ENCODE data around the gene CD82.
"Not testable (repeated sequence)": the region's sequence is repeated elsewhere in the genome, so short reads cannot be mapped to it uniquely, and the experiment has no call there.

CD82 gene

DNA sequence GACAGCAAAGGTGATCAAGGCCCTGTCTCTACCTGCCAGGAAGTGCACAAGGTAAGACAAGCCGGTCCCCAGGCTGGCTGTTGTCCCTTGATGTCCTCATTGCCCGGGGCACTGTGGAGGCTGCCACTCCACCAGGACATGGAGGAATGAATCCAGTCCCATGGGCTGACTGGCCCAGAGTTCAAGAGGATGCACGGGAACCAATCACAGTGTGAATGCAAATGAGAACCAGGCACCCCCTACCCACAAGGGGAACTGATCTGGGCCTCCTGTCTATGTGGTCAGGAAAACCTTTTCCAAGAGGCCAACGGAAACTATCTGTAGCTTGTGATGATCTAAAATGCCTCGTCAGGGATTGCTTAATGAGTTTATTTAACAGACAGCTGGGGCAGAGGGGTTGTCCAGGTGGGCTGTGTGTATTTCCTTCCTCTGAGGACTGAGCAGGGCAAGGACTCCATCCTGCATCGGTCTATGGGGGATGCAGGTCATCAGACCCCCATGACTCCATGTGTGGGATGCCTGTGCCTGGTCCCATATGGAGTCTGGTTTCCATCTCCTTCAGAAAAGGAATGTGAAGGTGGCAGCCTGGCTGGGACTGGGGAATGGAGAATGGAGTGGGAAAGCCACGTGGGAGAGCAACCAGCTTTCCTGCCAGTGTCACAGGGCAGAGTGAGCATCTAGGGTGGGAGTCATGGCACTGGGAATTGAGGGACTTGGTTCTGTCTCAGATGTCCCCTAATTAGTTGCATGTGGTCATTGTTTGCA is 60.5 kb downstream of the CD82 start:
- peak in 5 of 10 donors; percentile 0 to 52 (median 13) for DNase-seq
- intact Hi-C loops (cut with DNase I): loop anchor here (10.0 kb wide), 1 partner anchor 479 kb away; no protein-coding TSS in a partner anchor

DNA sequence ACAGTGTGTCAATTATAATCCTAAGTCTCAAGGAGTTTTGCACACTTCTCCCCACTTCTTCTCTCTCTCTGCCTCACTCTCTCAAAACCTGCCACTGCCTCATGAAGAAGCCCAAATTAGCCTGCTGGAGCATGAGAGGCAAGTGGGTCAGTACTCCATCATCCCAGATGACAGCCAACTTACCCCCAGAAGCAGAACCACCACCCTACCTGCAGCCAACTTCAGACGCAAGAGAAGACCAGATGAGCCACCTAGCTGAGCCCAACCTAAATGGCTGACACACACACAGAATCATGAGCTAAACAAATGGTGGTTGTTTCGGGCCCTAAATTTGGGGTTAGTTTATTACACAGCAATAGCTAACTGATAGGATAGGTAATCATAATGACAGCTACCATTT is 61.2 kb downstream of the CD82 start:
- intact Hi-C loops (cut with DNase I): loop anchor here (10.0 kb wide), 1 partner anchor 478 kb away; no protein-coding TSS in a partner anchor

DNA sequence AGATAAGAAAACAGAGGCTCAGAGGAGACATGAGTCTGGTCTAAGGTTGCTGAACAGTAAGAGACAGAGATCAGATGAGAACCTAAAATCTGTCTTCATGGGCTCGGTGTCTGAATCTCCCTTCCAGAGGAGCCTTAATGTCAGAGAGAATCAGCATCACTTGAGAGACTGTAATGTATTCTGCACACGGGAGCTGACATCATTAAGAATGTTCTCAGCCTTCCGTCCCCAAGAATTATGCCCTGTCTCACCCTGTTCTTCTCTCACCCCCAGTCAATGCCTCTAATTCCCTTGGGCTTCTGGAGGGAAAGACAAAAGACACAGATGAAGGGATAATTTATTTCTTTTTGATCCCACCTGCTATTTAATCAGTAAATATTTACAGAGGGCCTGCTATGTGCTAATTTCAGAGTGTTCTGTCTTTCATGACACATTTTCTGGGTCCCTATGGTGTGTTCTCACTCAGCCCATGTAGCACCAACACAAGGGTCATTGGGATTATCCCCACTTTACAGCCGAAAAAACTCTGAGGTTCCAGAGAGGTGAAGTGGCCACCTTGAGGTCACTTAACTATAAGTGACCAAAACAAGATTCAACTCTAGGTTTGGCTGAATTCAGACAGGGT is 61.8 kb downstream of the CD82 start:
- intact Hi-C loops (cut with DNase I): loop anchor here (10.0 kb wide), 1 partner anchor 478 kb away; no protein-coding TSS in a partner anchor
- peak in 1 of 10 donors; percentile 5 for DNase-seq

More for the DNA sequence above, 61.2 kb downstream of the CD82 start:
- DNase-seq: peak in 2 of 10 donors; percentile 4 to 21

DNA sequence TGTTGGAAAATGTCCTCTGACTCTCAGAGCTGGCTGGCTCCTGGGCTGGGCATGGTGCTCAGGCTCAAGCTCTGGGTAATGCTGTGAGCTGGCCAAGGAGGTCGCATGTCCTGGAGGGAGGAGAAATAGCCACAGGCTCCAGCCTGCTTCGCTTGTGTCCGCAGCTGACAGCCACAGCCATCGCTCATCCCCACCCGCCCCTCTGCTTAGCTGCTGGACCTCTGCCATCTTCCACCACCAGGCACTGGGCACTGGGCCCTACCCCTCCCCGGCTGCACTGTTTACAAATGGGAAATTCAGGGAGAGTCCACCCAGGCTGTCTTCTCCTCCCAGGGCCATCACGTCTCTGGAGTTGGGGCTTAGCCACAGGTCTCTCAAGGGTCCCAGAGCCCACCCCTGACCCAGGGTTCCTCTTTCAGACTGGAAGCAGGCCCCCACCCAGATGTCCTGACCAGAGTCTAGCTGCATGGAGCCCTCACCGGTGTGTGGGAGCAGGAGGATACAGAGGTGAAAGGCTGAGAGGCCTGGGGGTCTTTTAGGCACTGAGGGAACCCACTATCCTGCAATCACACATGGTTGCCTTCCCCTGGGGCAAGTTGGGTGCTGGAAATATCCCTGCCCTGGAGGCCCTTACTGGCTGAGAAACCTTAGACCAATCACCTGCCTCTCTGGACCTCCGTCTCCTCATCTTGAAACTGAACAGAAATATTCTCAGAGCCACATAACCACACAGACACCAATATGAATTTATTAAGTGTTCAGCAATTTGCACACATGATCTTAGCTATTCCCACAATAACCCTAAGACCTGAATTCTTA is 62.7 kb downstream of the CD82 start:
- intact Hi-C loops (cut with DNase I): loop anchor here (10.0 kb wide), 1 partner anchor 477 kb away; no protein-coding TSS in a partner anchor
- peak; percentile 85 to 98 (median 92) for DNase-seq

DNA sequence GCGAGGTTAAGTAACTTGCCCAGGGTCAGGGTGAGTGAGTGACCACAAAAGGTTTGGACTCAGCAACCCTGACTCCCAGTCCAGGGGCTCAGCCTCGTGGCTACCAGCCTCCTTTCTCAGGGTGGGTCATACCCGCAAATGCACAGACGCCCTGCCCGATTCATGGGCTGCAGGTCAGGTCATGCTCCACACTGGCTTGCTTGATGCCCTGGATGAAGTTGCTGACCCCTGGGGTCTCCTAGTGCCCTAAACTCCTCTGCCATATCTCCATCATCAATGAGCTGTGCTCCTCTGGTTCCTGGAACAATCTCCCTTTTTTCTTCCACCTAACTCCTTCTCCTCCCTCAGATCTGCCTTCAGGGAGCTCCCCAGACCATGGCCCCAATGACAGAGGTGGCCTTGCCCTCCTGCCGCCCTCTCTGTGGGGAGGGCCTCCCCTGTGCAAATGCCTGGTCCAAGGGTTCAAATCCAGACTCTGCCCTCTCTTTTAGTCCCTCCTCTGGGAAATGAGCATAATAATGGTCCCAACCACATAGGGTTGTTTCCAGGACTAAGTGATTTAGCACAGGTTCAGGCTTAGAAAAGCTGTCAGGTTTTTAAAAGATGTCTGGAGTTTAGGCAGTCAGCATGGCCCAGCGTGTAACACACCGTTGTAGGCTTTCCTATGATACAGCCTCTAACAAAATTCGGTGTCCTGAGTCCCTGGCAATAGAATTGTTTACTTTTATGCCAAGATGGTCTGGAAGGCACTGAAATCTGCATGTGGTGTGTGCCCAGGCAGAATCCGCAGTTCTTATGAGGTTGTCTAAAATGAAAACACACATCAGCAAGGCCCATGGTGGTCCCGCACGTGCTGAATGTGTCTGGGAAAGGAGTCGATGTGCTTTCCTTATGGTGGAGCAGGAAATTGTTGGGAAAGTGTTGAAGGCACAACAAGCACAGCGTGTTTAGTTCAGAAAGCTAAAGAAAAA is 63.6 kb downstream of the CD82 start:
- peak in 5 of 10 donors; percentile 1 to 53 (median 13) for DNase-seq
- intact Hi-C loops (cut with DNase I): loop anchor here (10.0 kb wide), 1 partner anchor 476 kb away; no protein-coding TSS in a partner anchor

DNA sequence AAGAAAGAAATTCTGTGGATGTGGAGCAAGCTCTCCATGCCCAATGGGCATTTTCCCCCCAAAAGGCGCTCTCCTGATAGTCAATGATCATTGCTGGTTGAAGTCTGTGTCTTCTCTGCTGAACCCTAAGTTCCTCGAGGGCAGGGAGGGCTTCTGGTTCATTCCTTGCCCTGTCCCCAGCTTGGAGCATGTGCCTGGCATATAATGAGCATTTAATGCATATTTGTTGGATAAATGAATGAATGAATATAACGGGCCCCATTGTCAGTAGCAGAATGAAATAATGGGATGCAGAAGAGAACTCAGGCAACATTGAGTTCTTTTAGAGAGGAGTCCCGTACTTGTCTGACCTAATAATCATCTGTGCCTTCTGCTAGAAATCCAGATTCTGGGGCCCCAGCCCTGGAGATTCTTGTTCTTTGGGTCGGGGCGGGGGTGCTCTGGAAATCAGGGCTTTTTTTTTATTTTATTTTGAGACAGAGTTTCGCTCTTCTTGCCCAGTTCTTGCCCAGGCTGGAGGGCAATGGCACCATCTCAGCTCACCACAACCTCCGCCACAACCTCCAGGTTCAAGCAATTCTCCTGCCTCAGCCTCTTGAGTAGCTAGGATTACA is 64.4 kb downstream of the CD82 start:
- peak in 5 of 10 donors; percentile 4 to 75 (median 39) for DNase-seq
- intact Hi-C loops (cut with DNase I): loop anchor here (10.0 kb wide), 1 partner anchor 475 kb away; no protein-coding TSS in a partner anchor

DNA sequence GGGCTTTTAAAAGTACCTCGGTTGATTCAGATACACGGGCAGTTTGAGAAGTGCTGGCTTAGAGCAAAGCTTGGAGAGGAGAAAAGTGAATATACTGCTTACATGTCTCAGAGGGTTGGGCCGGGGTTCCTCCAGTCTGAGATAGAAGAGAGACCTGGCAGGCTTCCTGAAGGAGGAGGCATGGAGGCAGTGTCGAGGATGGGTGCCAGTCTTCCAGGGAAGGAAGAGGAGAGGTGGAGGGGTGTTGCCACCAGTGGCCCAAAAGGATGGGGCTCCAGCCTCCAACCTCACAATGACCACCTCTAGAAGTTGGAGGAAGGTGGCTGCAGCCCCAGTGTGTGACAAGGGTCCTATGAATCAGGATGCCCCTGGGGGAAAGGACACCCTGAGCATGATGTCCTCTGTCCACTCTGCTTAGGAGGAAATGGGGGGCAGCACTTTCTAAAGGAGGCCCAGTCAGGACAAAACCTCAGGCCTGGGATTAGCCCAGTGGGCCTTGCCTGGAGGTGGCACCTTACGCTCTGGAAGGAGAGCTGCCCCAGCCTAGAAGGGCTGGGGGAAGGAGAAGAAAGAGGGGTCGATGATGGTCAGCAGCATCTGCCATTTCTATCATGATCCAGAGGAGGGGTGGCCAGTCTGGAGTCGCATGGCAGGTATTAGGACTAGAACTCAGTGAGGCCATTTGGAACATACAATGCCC is 65.2 kb downstream of the CD82 start:
- DNase-seq: peak in 4 of 10 donors; percentile 0 to 55 (median 14)
- intact Hi-C loops (cut with DNase I): no loop called here

DNA sequence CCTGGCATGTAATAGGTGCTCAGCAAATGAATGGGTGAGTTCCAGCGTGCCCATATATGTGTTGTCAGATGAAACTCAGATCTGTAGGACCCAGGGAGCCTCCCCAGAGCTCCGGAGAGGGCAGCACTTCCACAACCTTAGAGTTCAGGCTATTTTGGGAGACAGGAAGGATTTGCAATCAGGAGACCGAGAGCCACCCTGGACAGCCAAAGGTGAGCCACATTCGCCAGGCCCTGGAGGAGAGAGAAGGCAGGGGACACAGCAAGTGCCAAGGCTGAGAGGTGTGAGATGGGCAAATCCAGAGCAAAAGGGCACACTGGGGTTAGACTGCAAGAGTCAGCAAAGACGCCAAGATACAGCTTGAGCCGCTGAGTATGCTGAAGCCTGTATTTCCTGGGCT is 66.4 kb downstream of the CD82 start:
- DNase-seq: peak in 3 of 10 donors; percentile 0 to 23 (median 8)
- intact Hi-C loops (cut with DNase I): no loop called here

DNA sequence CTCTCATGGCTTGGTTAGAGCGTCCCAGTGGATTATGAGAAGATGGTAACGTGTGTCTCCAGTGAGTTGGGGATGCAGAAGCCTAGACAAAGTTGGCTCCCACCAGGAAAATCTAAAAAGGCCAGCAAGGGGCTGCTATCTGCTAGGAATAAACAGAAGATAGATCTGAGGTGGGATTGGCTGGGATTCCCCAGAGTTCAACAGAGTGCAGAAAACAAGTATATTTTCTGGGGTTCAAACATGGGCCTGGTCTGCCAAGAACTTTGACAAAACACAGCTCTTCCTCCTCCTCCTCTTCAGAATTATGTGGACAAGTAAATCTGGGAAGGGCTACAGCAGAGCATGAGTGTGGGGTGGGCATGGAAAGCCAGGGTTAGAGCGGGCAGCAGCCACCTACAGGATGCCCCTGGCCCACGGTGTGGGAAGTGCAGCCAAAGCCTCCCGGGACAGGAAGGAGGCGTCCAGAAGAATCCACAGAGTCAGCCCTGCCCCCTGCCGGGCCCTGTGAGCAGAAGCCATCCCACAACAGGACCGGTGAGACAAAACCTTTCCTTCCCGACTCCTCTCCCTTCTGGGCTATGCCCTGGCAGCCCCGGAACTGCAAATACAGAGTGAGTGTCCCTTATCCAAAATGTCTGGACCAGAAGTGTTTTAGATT is 67.1 kb downstream of the CD82 start:
- peak in 6 of 10 donors; percentile 18 to 90 (median 47) for DNase-seq
- intact Hi-C loops (cut with DNase I): no loop called here

DNA sequence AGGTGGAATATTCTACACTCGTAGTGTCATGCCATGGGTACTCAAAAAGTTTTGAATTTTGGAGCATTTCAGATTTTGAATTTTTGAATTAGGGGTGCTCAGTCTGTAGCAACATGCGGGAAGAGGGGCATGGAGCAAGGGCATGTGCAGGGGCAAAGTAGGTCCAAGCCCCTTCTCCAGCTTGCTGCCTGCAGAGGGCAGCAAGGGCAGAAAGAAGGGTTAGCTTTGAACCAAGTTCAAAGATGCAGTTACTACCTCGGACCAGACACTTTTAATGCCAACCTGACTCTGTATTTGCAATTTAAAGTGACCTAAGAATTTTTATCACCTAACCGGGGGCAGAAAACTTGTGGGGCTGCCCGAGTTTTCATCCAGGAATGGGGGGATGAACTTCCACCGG is 68.2 kb downstream of the CD82 start:
- DNase-seq: peak in 4 of 10 donors; percentile 1 to 59 (median 22)
- intact Hi-C loops (cut with DNase I): no loop called here

DNA sequence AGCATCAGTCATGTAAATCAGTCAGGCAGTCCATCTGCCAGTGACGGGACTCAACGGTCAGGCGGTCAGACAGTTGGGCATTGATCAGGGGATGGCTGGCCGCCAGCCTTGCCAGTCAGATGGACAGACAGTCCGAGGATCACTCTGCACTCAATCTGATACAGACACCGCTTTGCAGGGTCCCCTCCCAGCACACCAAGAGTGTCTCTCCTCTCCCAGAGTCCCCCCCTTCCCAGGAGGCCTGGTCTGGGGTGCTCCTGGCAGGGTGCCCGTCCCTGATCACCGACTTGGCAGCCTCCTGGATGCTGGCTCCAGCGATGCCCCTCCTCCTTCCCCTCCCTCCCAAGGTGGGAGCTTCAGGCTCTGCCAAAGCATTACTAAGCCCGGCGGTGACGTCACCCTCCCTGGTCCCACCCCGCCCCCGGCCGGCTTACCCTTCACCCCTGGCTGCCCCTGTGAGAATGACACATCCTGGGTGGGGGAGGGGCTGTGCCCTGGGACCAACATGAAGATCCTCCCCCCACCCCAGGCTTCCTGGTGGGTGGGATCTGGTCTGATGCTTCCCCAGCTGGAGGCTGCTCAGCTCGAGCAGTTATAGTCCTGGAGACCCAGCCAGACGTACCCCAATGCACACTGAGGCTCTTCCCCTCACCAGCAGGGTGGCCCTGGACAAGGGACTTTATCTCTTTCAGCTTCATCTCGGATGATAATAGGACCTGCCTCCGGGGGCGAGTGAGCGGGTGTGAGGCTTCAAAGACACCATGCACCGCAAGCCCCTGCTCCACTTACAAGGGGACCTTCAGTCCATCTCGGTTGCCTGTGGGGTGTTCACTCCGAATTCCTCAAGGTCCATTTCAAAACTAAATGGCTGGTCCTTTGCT is 69.2 kb downstream of the CD82 start:
- intact Hi-C loops (cut with DNase I): no loop called here
- DNase-seq: peak in 9 of 10 donors; percentile 62 to 97 (median 79)

DNA sequence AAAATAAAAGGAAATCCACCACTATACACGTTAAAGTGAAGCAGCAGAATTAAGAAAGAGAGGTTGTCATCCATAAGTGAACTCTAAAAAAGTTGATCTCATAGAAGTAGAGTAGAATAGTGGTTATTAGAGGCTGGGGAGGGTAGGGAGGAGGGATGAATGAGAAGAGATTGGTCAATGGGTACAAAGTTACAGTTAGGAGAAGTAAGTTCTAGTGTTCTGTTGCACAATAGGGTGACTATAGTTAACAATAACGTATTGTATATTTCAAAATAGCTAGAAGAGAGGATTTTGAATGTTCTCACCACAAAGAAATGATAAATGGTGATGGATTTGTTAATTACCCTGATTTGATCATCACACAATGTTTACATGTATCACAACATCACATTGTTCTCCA is 72.0 kb downstream of the CD82 start:
- no peak for DNase-seq
- intact Hi-C loops (cut with DNase I): no loop called here

DNA sequence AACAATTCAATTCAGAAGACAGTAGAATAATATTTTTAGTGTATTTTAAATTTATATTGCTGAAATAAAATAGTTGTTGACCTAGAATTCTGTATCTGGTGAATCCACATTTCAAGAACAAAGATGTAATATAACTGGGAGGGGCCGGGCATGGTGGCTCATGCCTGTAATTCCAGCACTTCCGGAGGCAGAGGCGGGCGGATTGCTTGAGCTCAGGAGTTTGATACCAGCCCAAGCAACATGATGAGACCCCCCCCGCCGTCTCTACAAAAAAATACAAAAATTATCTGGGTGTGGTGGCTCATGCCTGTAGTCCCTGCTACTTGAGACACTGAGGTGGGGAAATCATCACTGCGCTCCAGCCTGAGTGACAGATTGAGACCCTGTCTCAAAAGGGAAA is 72.6 kb downstream of the CD82 start:
- intact Hi-C loops (cut with DNase I): no loop called here
- DNase-seq: peak in 3 of 10 donors; percentile 13 to 56 (median 55)

DNA sequence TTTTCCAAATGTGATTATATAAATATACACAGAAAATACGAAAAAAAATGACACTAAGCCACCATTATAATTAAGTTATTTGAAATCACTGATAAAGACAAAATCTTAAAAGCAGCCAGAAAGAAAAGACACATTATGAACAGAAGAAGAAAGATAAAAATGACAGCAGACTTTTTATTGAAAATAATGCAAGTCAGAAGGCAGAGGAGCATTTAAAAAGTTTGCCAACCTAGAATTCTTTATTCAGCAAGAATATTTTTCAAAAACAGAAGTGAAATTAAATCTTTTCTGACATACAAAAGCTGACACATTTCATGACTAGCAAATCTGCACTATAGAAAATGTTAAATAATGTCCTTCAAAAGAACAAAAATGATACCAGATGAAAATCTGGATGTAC is 77.8 kb downstream of the CD82 start:
- DNase-seq: no peak
- intact Hi-C loops (cut with DNase I): no loop called here

DNA sequence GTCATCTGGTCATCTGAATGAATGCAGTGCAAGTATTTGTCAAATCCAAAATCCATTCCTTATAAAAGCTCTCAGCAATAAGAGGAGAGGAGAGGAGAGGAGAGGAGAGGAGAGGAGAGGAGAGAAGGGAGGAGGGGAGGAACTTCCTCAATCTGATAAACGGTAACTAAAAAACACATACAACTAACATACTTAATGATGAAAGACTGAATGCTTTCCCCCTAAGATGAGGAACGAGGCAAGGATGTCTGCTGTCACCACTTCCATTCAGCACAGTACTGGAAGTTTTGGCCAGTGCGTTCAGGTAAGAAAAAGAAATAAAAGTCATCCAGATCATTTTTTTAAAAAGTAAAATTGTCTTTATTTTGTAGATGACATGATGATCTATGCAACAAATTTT is 80.4 kb downstream of the CD82 start:
- intact Hi-C loops (cut with DNase I): no loop called here
- DNase-seq: no peak

DNA sequence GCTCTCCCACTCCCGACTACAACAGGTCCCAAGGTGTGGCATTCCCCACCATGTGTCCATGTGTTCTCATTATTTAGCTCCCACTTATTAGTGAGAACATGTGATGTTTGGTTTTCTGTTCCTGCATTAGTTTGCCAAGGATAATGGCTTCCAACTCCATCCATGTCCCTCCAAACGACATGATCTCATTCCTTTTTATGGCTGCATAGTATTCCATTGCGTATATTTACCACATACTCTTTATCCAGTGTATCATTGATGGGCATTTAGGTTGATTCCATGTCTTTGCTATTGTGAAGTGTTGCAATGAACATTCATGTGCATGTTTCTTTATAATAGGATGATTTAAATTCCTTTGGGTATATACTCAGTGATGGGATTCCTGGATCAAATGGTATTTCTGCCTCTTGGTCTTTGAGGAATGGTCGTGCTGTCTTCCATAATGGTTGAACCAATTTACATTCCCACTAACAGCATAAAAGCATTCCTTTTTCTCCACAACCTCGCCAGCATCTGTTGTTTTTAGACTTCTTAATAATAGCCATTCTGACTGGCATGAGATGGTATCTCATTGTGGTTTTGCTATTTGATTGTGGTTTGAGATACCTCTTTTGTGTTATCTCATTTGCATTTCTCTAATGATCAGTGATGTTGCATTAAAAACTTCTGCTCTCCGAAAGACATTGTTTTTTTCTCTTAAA is 81.9 kb downstream of the CD82 start:
- DNase-seq; intact Hi-C loops (cut with DNase I): not testable (repeated sequence)
